HCT116 (cell line): ENCODE data around the gene HNRNPL. TPM values are rescaled to one million over a fixed set of nuclear protein-coding genes. Genes with fewer than 3 reads are reported as not detected.

Experiments used
- ATAC-seq: fragments of 200-7000 bp; cut with Tn5 transposase; 2 replicates; pipeline ENCODE4 v1.9.1; 2020; ENCODE audit warnings: mild to moderate bottlenecking, moderate library complexity
- BruUV-seq: library from RNA; stranded (reverse); fragments of 400-500 nt; replicated peaks from 2 replicates; lab custom pipeline; 2021; lab: Mats Ljungman, UMichigan
- CTCF ChIA-PET: fragments of 300-600 bp; sonication (Branson Sonifier 250); formaldehyde crosslinking; loops from one replicate; lab custom pipeline; 2021; ENCODE audit warnings: antibody characterized with exemption; lab: Charles Lee
- POLR2A ChIA-PET: fragments of 300-600, 350-600 bp; sonication (Branson Sonifier 250); formaldehyde crosslinking; loops from one replicate; lab custom pipeline; 2021; ENCODE audit warnings: antibody characterized with exemption; lab: Charles Lee
- RAD21 ChIA-PET, 2 experiments: fragments of 300-600 bp; sonication (Branson Sonifier 250); formaldehyde crosslinking; loops; one replicate each; lab custom pipeline; 2023; ENCODE audit warnings: low total read pairs in 2 of 2; ENCODE audit not compliant: uncharacterized antibody in 2 of 2, unreplicated experiment in 2 of 2, low non-redundant PET in 1 of 2; lab: Charles Lee
- DNase-seq: peaks from one replicate; pipeline ENCODE4 v3.0.0-alpha.2; 2010; ENCODE audit warnings: low read depth, low spot score
- H2AFZ ChIP-seq: fragments of 200-600 bp; shearing (Covaris generic), sonication (generic); 2 replicates; pipeline ENCODE4 v1.6.1; 2017; ENCODE audit warnings: low read depth, mixed run types, mixed read lengths, antibody characterized with exemption, low read length; ENCODE audit not compliant: poor library complexity, severe bottlenecking
- H3K27ac ChIP-seq: 2 replicates; pipeline ENCODE4 v1.5.1; 2012; ENCODE audit warnings: low read depth, low read length
- H3K27me3 ChIP-seq: fragments of 200-600 bp; sonication (generic); 2 replicates; pipeline ENCODE4 v1.6.1; 2016; ENCODE audit warnings: mixed run types, low read length, mixed read lengths; ENCODE audit not compliant: insufficient read depth
- H3K36me3 ChIP-seq, 2 experiments: fragments of 200-500 bp in 1 of 2; fragments of 200-600 bp in 1 of 2; sonication (Bioruptor generic) in 1 of 2; sonication (generic) in 1 of 2; 2 replicates each; pipeline versions ENCODE4 v1.5.1 to v1.6.1; 2014 to 2016; ENCODE audit warnings: low read length in 2 of 2, inconsistent platforms in 1 of 2, mixed read lengths in 1 of 2, mixed run types in 1 of 2; ENCODE audit not compliant: insufficient read depth in 2 of 2, control insufficient read depth in 1 of 2
- H3K4me1 ChIP-seq, 2 experiments: fragments of 200-600 bp in 1 of 2; sonication (generic) in 1 of 2; 2 replicates each; pipeline versions ENCODE4 v1.5.1 to v1.6.1; 2012 to 2017; ENCODE audit warnings: low read length in 2 of 2, inconsistent platforms in 1 of 2, mild to moderate bottlenecking in 1 of 2, mixed read lengths in 1 of 2, mixed run types in 1 of 2, moderate library complexity in 1 of 2; ENCODE audit not compliant: insufficient read depth in 2 of 2, control insufficient read depth in 1 of 2
- H3K4me2 ChIP-seq: fragments of 200-600 bp; sonication (generic); 2 replicates; pipeline ENCODE4 v1.6.1; 2017; ENCODE audit warnings: mixed run types, low read length, mixed read lengths
- H3K4me3 ChIP-seq, 2 experiments: fragments of 200-600 bp in 1 of 2; sonication (generic) in 1 of 2; replicated peaks in 1 of 2; 2 replicates each; pipeline ENCODE4 v1.5.1; 2011 to 2016; ENCODE audit warnings: low read length in 2 of 2, control low read depth in 1 of 2, low read depth in 1 of 2, mild to moderate bottlenecking in 1 of 2, mixed read lengths in 1 of 2, mixed run types in 1 of 2
- H3K79me2 ChIP-seq: fragments of 200-600 bp; sonication (generic); 2 replicates; pipeline ENCODE4 v1.6.1; 2017; ENCODE audit warnings: mild to moderate bottlenecking, mixed run types, low read length, moderate library complexity, mixed read lengths; ENCODE audit not compliant: insufficient read depth
- H3K9ac ChIP-seq: fragments of 200-600 bp; sonication (generic); 2 replicates; pipeline ENCODE4 v1.6.1; 2016; ENCODE audit warnings: low read length, mixed read lengths
- H3K9me2 ChIP-seq: fragments of 200-600 bp; sonication (generic), shearing (Covaris generic); 2 replicates; pipeline ENCODE4 v1.6.1; 2017; ENCODE audit warnings: mixed run types, mild to moderate bottlenecking, moderate library complexity; ENCODE audit not compliant: insufficient read depth
- H3K9me3 ChIP-seq, 2 experiments: fragments of 200-500 bp in 1 of 2; fragments of 200-600 bp in 1 of 2; sonication (Bioruptor generic) in 1 of 2; sonication (generic) in 1 of 2; 2 replicates each; pipeline ENCODE4 v1.6.1; 2014 to 2017; ENCODE audit warnings: low read length in 2 of 2, mixed read lengths in 2 of 2, inconsistent platforms in 1 of 2, low read depth in 1 of 2, mild to moderate bottlenecking in 1 of 2, mixed run types in 1 of 2, moderate library complexity in 1 of 2; ENCODE audit not compliant: control insufficient read depth in 1 of 2, insufficient read depth in 1 of 2
- H4K20me1 ChIP-seq: fragments of 200-600 bp; sonication (generic), shearing (Covaris generic); 2 replicates; pipeline ENCODE4 v1.6.1; 2017; ENCODE audit warnings: mixed run types, mild to moderate bottlenecking, moderate library complexity; ENCODE audit not compliant: insufficient read depth
- CBX3 ChIP-seq: IDR thresholded peaks from 2 replicates; pipeline ENCODE4 v1.6.1; 2012; ENCODE audit warnings: low read depth
- CEBPB ChIP-seq: IDR thresholded peaks from 2 replicates; pipeline ENCODE4 v1.6.1; 2012; ENCODE audit warnings: low read depth
- EGR1 ChIP-seq: IDR thresholded peaks from 2 replicates; pipeline ENCODE4 v1.6.1; 2012; ENCODE audit warnings: low read depth
- ELF1 ChIP-seq: IDR thresholded peaks from 2 replicates; pipeline ENCODE4 v1.6.1; 2012; ENCODE audit warnings: low read depth, borderline replicate concordance
- EZH2 ChIP-seq: fragments of 200-600 bp; sonication (generic); IDR thresholded peaks from 2 replicates; pipeline ENCODE4 v1.6.1; 2017; ENCODE audit warnings: antibody characterized with exemption, mixed run types
- EZH2phosphoT487 ChIP-seq: fragments of 200-600 bp; IDR thresholded peaks from 2 replicates; pipeline ENCODE4 v1.6.1; 2018; ENCODE audit warnings: antibody characterized with exemption, borderline replicate concordance
- FOSL1 ChIP-seq: IDR thresholded peaks from 2 replicates; pipeline ENCODE4 v1.6.1; 2012; ENCODE audit warnings: low read depth
- POLR2A ChIP-seq: IDR thresholded peaks from 2 replicates; pipeline ENCODE4 v1.7.0; 2011; ENCODE audit warnings: borderline replicate concordance; ENCODE audit not compliant: insufficient read depth, insufficient read length; ENCODE audit errors: extremely low read depth
- RAD21 ChIP-seq: IDR thresholded peaks from 2 replicates; pipeline ENCODE4 v1.6.1; 2012; ENCODE audit warnings: low read depth, mild to moderate bottlenecking
- SIN3A ChIP-seq: IDR thresholded peaks from 2 replicates; pipeline ENCODE4 v1.6.1; 2012; ENCODE audit warnings: low read depth
- YY1 ChIP-seq: IDR thresholded peaks from 2 replicates; pipeline ENCODE4 v1.6.1; 2011; ENCODE audit warnings: low read length, low read depth, moderate library complexity, mild to moderate bottlenecking; ENCODE audit not compliant: insufficient replicate concordance; ENCODE audit errors: extremely low read depth
- intact Hi-C: fragments of 100-400 bp; cut with micrococcal nuclease; formaldehyde crosslinking; loops from 2 replicates; pipeline ENCODE4 v1.10.0; 2022
- total RNA-seq: library from RNA; stranded (reverse); gene quantifications from one replicate; pipeline ENCODE4 v1.2.1, GENCODE V29; 2021; ENCODE audit not compliant: unreplicated experiment
- TF ChIP-seq, protein P1 (sequence below), 3 experiments: fragments of 200-600 bp in 1 of 3; sonication (generic) in 1 of 3; IDR thresholded peaks in 2 of 3; conservative IDR thresholded peaks in 1 of 3; 2 replicates each; pipeline ENCODE4 v1.5.1; 2012 to 2017; ENCODE audit warnings: low read depth in 2 of 3, low read length in 2 of 3, antibody characterized with exemption in 1 of 3, borderline replicate concordance in 1 of 3, control low read depth in 1 of 3, mild to moderate bottlenecking in 1 of 3, mixed read lengths in 1 of 3, mixed run types in 1 of 3, moderate library complexity in 1 of 3; ENCODE audit not compliant: insufficient read depth in 1 of 3
- TF ChIP-seq, protein P2 (sequence below): IDR thresholded peaks from 2 replicates; pipeline ENCODE4 v1.6.1; 2012

Gene HNRNPL
- total RNA-seq, 1 experiment from 2014 or later = 551 TPM

DNA sequence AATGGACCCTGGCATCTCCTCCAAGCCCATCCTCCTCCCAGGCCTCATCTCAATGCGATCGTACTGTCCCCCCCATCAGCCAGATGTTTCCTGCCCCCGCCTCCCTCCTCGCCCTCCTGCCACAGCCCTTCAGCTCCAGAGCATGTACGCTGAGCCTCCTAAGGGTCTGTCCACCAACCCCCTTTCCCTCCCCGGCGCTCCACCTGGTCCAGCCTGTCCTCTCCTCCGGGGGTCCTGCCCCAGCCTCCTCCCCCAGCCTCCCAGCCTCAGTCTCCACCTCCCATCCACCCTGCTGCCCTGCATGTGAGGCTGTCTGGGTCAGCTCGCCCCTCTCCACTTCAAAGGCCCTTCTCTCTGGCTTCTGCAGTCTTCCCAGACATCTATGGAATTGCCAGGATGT is 45.2 kb upstream of the HNRNPL start (continued):
- TF ChIP-seq CBX3 = no peak
- TF ChIP-seq FOSL1 = no peak
- TF ChIP-seq RAD21 = no peak
- no peak for TF ChIP-seq EZH2
- no peak for TF ChIP-seq CEBPB
- no peak for TF ChIP-seq POLR2A
- TF ChIP-seq, protein P1, sequence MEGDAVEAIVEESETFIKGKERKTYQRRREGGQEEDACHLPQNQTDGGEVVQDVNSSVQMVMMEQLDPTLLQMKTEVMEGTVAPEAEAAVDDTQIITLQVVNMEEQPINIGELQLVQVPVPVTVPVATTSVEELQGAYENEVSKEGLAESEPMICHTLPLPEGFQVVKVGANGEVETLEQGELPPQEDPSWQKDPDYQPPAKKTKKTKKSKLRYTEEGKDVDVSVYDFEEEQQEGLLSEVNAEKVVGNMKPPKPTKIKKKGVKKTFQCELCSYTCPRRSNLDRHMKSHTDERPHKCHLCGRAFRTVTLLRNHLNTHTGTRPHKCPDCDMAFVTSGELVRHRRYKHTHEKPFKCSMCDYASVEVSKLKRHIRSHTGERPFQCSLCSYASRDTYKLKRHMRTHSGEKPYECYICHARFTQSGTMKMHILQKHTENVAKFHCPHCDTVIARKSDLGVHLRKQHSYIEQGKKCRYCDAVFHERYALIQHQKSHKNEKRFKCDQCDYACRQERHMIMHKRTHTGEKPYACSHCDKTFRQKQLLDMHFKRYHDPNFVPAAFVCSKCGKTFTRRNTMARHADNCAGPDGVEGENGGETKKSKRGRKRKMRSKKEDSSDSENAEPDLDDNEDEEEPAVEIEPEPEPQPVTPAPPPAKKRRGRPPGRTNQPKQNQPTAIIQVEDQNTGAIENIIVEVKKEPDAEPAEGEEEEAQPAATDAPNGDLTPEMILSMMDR (IDR thresholded peaks at IDR 0.05 in 2 of 3, conservative IDR thresholded peaks at IDR 0.05 in 1 of 3; ENCODE audit: borderline replicate concordance in 1 of 3, insufficient read depth in 1 of 3, low read depth in 2 of 3, low read length in 2 of 3) = no peak
- TF ChIP-seq, protein P2, sequence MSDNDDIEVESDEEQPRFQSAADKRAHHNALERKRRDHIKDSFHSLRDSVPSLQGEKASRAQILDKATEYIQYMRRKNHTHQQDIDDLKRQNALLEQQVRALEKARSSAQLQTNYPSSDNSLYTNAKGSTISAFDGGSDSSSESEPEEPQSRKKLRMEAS = no peak
- no peak for TF ChIP-seq EGR1
- TF ChIP-seq ELF1 = no peak
- no peak for TF ChIP-seq SIN3A
- no peak for TF ChIP-seq EZH2phosphoT487
- no peak for TF ChIP-seq YY1

DNA sequence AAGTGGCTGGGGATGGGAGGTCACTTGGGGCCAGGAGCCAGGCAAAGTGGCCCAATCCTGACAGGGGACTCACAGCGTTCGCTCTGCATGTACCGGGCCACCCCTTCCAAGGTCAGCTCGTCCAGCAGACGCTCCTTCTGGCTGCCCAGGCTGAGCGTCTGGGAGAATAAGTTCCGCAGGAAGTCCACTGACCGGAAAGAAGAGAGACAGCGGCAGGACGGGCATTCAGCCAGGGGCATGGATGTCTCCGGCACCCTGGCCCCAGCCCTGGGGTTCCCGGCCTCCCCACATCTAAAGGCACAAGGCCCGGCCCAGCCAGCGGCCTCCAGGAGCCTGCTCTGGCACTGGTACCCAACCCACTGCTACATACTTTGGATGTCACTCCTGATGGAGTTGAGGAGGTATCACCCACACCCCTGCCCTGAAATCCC is 43.6 kb upstream of the HNRNPL start:
- H3K4me2 ChIP-seq = no peak overlapping the region
- no peak overlapping the region for H3K4me3 ChIP-seq
- H3K9ac ChIP-seq = no peak overlapping the region
- no peaks in the 10 kb centered on the region for H3K9me3 ChIP-seq
- H3K27ac ChIP-seq = no peak overlapping the region
- H3K79me2 ChIP-seq = no peaks in the 10 kb centered on the region
- 0 out of 4 replicates have a peak, but pooled peaks cover 0 to under 1% of the 10 kb centered on the region in 2 experiments for H3K4me1 ChIP-seq
- ChIA-PET CTCF (no interaction called here), RAD21 (no interaction called here), POLR2A (no interaction called here)
- BruUV-seq = no TSS peak
- H3K9me2 ChIP-seq = no peaks in the 10 kb centered on the region
- H3K27me3 ChIP-seq = no peaks in the 10 kb centered on the region
- H3K36me3 ChIP-seq = no peaks in the 10 kb centered on the region
- H4K20me1 ChIP-seq = no peaks in the 10 kb centered on the region
- ATAC-seq (no peak), DNase-seq (no peak)
- no peak overlapping the region for H2AFZ ChIP-seq
- TF ChIP-seq EZH2 = no peak
- intact Hi-C loops = no loop called here
